ENCODE measurements around the gene NAT10.

The NAT10 gene

GRCh38 chr11:34151916-34152845, 46.8 kb downstream of the NAT10 start:
- no peaks in the 10 kb centered on the region for H3K27me3 ChIP-seq (replicated peaks; ENCODE audit: control insufficient read depth, insufficient read depth, low read length)
- TF ChIP-seq CTCF (IDR thresholded peaks at IDR 0.05; ENCODE audit: insufficient read depth, low read length, poor library complexity, severe bottlenecking) = no peak
- peaks cover 49% of the 10 kb centered on the region for H3K36me3 ChIP-seq (ENCODE audit: control insufficient read depth, insufficient read depth, low read length)
- no peak overlapping the region for H3K4me3 ChIP-seq (replicated peaks; ENCODE audit: low read depth, low read length)
- no peak for DNase-seq (ENCODE audit: extremely low read depth, insufficient read length)

GRCh38 chr11:34154059-34154875, 48.8 kb downstream of the NAT10 start:
- peaks cover 39% of the 10 kb centered on the region for H3K36me3 ChIP-seq (ENCODE audit: control insufficient read depth, insufficient read depth, low read length)

GRCh38 chr11:34155057-34155756, 49.8 kb downstream of the NAT10 start:
- H3K36me3 ChIP-seq (ENCODE audit: control insufficient read depth, insufficient read depth, low read length) = peaks cover 38% of the 10 kb centered on the region
- no peak overlapping the region for H3K4me3 ChIP-seq (replicated peaks; ENCODE audit: low read depth, low read length)
- DNase-seq (ENCODE audit: extremely low read depth, insufficient read length) = no peak
- no peaks in the 10 kb centered on the region for H3K27me3 ChIP-seq (replicated peaks; ENCODE audit: control insufficient read depth, insufficient read depth, low read length)
- TF ChIP-seq CTCF (IDR thresholded peaks at IDR 0.05; ENCODE audit: insufficient read depth, low read length, poor library complexity, severe bottlenecking) = no peak

More at GRCh38 chr11:34154059-34154875, 48.8 kb downstream of the NAT10 start:
- no peak for TF ChIP-seq CTCF (IDR thresholded peaks at IDR 0.05; ENCODE audit: insufficient read depth, low read length, poor library complexity, severe bottlenecking)
- DNase-seq (ENCODE audit: extremely low read depth, insufficient read length) = peak; percentile 54
- no peaks in the 10 kb centered on the region for H3K27me3 ChIP-seq (replicated peaks; ENCODE audit: control insufficient read depth, insufficient read depth, low read length)
- no peak overlapping the region for H3K4me3 ChIP-seq (replicated peaks; ENCODE audit: low read depth, low read length)

- Histone ChIP-seq H3K4me3 (replicated peaks; ENCODE audit: low read depth, low read length) (no peak overlapping the region), H3K36me3 (ENCODE audit: control insufficient read depth, insufficient read depth, low read length) (peaks cover 36% of the 10 kb centered on the region), H3K27me3 (replicated peaks; ENCODE audit: control insufficient read depth, insufficient read depth, low read length) (no peaks in the 10 kb centered on the region)
- TF ChIP-seq CTCF (IDR thresholded peaks at IDR 0.05; ENCODE audit: insufficient read depth, low read length, poor library complexity, severe bottlenecking) = no peak
- no peak for DNase-seq (ENCODE audit: extremely low read depth, insufficient read length)
Measured at GRCh38 chr11:34155757-34156062, 50.3 kb downstream of the NAT10 start.

GRCh38 chr11:34157163-34157562, 51.7 kb downstream of the NAT10 start:
- Histone ChIP-seq H3K4me3 (replicated peaks; ENCODE audit: low read depth, low read length) (no peak overlapping the region), H3K36me3 (ENCODE audit: control insufficient read depth, insufficient read depth, low read length) (peaks cover 26% of the 10 kb centered on the region), H3K27me3 (replicated peaks; ENCODE audit: control insufficient read depth, insufficient read depth, low read length) (no peaks in the 10 kb centered on the region)
- no peak for TF ChIP-seq CTCF (IDR thresholded peaks at IDR 0.05; ENCODE audit: insufficient read depth, low read length, poor library complexity, severe bottlenecking)
- no peak for DNase-seq (ENCODE audit: extremely low read depth, insufficient read length)
